Stimulated activated CD4-positive, alpha-beta T cell treated with anti-CD3 and anti-CD28 coated beads, Interleukin-1b, Interleukin-23, amount 100 ng/mL, for 24 hours (primary cell): ENCODE results near the gene INHBB.
"Not testable (repeated sequence)": the region's sequence is repeated elsewhere in the genome, so short reads cannot be mapped to it uniquely, and the experiment has no call there.

Experiments
- DNase-seq, 4 experiments: peaks; one replicate each; pipeline ENCODE4 v3.0.0-alpha.2; 2020; ENCODE audit warnings: low read depth in 4 of 4, low spot score in 1 of 4

The INHBB gene

DNA sequence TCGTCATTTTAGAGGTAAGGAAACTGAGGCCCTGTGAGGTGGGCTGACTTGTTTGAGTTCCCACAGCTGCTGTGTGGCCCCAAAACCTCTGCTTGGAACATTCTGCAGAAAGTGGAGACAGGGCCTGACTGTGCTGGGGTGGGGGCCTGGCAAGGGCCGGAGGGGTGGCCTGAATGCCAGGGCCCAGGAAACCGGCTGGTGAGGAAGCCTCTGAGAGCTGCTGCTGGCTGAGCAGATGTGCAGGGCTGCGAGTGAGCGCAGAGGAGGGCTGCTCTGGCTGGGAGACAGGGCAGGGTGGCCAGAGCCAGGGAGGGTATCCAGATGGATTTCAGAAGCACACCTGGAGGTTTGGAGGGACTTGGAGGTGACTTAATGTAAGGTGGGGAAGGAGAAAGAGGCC lies 29.9 kb upstream of the INHBB start:
- no peak for DNase-seq

DNA sequence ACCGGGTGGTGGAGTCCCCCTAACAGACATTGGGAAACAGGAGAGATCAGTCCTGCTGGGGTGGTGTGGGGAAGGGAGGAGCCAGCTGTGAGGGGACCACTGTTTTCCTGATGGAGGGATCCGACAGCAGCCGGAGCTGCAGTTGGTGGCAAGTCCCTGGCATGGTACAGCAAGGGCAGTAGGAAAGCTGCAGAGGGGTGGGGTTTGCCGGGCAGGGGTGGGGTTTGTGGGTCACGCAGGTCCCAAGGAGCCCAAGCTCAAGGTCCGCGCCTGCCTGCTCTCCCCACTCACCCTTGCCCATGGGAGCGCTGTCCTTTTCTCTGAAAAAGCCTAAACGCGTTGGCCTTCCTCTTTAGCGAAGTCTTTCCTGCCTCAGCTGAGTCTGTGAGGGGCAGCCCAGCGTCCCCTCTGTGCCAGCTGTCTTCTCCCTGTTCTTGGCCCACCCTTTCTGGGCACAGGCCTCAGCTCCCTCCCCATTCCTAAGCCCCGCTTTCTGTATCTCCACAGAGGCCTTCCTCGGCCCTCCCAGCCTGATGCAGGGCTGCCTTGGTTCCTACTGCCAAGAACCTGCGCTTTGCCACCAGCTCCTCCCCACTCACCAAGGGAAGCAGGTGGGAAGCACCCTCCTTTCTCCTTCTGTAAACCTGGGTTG lies 29.3 kb upstream of the INHBB start:
- no peak for DNase-seq

DNA sequence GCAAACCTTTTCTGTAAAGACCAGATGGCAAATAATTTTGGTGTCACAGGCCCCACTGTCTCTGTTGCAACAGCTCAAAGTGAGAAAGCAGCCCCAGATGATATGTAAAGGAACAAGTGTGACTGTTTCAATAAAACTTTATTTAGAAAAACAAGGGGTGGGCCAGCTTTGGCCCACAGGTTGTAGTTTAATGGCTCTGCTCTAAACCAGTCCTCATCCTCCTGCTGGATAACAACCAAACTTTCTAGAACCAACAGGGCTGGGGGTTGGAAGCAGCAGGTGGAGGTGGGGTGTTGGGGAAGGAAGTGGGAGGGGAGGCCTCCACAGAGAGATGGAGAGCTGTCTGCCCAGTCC lies 28.8 kb upstream of the INHBB start:
- no peak for DNase-seq

DNA sequence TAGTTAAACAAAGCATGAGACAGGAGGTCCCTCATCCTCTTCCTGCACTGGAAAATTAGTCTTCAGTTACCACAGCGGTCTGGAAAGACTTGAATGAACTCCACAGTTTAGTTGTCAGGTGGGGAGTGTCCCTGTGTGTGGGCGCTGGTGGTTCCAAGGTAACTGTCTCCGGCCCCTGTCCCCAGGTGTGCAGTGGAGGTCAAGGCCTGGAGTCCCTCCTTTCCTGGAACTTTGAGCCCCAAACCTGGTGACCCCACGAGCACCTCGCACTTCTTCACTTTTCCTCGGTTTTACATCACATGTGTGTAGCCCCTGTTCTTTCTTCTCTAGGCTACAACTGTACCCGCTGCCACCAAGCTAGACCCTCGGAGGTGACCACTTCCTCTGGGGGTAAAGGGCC lies 28.0 kb upstream of the INHBB start:
- DNase-seq: no peak

DNA sequence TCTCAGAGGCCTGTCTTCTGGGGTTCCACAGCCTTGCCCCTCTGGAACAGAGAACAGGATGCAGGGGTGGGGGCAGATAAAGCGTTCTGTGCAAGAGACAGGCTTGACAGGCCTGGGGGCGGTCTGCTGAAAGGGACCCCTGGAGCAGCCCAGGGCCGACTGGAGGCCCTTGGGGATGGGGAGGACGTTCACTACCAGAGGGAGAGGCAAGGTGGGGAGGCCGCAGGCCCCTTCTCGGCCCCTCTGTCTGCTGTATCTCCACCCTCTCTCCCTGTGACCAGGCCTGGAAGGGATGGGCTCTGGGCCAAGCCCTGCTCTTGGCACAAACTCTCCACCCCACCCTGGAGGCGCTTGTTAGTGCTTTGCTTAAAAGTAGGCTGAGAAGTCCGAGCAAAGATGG lies 27.3 kb upstream of the INHBB start:
- DNase-seq: no peak

DNA sequence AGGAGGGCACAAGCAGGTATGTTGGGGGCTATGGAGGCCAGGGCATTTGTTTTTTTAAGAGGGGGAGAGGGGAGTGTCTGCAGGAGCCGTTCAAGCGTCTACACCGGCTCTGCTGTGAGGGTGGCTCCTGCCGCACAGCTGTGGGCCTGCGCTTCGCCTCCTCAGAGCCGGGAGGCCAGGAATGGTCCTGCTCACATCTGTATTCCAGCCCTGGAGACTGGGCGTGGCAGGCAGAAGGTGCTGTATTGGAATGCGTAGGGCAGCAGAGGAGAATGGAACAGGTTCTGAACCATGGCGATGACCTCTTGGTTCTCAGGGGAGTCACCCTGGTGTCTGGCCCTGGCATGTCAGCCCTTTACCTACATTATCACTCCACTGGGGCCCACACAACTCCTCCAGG lies 26.8 kb upstream of the INHBB start:
- DNase-seq: no peak

DNA sequence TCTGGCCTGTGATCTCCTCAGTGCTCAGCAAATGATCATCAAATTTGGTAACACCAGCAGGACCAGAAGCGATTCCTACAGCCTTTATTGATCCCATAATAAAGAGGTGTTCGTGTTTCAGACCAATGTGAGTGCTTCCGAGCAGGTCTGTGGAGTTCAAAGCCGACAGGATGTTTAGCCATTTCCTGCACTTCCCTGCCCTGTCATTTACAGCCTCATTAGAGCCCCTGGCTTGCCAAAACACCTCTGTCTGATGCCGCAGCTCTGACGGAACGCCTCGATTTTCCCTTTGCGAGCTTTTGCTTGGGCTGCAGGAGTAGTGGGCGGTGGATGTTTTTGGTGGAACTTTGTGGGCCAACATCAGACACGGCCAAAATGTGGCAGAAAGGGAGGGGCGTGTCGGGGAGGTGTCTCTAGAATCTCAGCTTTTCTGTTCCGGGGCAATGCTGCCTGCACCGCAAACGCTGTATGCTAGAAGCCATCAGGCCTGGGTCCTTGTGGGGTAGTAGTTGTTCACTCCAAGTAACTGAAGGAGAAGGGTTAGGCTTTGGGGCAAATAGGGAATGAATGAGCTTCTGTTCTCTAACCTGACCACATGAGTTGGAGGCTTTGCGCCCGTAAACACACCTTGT lies 26.1 kb upstream of the INHBB start:
- no peak for DNase-seq

DNA sequence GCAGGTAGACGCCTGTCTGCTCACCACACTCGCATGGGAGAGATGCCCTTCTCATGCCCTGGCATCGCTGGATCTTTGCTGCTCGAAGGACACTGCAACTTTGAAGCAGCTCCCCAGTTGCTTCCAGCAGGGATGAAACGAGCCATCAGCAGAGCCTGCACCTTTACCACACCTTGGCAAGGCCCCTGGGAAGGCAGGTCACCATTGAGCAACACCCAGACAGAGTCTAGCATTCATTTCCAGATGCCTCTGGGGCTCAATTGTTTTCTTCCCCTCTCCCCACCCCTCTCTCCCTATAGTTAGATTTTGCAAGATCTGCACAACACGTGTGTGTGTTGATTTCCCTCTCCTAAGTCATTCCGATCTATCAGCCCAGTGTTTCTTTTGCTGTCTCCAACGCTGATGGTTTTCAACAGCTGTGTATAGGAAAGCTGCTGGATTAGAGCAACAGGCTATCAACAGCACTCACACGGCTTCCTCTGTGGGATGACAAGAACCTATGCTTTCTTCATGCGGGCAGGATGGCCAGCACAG lies 25.6 kb upstream of the INHBB start:
- no peak for DNase-seq

DNA sequence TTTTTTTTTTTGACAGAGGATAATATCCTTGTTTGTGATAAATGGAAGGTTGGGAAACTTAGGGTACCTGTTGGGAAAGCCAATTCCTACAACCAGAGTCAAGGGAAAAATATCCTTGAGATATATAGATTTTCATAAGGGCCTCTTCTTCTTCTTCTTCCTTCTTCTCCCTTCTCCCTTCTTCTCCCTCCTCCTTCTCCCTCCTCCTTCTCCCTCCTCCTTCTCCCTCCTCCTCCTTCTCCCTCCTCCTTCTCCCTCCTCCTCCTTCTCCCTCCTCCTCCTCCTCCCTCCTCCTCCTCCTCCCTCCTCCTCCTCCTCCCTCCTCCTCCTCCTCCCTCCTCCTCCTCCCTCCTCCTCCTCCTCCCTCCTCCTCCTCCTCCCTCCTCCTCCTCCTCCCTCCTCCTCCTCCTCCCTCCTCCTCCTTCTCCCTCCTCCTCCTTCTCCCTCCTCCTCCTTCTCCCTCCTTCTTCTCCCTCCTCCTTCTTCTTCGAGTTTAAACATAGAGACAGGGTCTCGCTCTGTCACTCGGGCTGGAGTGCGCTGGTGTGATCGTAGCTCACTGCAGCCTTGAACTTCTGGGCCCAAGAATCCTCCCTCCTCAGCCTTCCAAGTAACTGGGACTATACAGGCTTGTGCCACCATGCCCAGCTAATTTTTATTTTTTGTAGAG lies 24.9 kb upstream of the INHBB start:
- DNase-seq: not testable (repeated sequence)

DNA sequence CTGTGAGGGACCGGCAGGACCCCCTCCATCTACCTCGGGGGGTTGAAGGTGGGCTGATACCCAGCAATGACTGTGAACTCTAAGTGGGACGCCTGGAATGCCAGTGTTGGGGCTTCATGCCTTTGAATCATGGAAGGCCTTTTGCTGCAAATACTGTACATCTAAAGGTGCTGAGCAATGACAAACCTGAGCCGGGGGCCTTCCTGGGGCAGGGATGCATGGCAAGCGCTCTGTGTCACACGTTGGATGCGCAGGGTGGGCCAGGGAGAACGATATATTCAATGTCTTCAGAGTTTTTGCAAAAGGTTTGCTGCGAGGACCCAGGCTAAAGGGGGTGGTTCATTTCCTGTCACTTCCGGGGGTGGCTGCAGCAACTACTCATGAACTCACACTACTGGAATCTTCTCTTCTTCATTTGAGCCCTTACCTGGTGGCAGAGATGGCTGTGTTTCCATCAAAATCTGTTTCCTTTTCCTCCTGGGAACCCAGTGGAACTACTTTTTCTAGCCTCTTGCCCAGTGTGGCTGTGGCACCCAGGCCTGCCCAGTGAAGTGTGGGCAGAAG lies 24.1 kb upstream of the INHBB start:
- DNase-seq: no peak

DNA sequence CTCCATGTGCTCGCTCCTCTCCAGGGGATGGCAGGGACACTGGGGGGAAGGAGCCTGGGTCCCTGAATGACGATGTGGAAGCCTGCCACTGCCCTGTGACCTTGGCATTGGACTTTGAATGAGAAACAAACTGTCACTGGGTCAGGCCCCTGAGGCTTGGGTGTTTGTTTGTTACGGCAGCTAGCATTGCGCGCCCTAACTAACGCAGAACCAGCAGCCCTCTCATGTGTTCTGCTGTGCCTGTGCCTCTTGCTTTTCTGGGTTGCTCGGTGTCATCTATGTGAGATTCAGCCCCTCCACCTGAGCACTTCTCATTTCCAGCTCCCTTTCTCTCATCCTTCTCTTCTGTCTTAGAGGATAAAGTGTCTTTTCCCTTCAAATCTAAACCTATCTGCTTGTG lies 23.6 kb upstream of the INHBB start:
- no peak for DNase-seq

DNA sequence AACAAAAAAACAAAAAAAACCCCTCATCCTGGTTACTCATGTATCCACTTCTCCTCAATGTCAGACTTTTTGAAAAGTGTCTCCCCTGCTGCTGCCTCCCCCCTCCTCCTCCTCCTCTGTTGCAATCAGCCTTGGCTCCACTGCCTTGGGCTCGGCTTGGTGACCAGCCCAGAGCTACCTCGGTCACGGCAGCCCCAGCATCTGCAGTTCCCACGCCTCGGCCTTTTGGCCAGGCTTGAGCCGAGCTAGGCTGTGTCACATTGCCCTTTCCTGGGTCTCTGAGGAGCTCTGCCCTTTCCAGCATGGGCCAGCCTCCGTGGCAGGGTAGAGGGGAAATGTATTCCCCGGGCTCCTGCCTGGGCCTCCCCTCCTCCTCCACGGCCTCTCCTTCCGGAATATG lies 22.7 kb upstream of the INHBB start:
- no peak for DNase-seq

DNA sequence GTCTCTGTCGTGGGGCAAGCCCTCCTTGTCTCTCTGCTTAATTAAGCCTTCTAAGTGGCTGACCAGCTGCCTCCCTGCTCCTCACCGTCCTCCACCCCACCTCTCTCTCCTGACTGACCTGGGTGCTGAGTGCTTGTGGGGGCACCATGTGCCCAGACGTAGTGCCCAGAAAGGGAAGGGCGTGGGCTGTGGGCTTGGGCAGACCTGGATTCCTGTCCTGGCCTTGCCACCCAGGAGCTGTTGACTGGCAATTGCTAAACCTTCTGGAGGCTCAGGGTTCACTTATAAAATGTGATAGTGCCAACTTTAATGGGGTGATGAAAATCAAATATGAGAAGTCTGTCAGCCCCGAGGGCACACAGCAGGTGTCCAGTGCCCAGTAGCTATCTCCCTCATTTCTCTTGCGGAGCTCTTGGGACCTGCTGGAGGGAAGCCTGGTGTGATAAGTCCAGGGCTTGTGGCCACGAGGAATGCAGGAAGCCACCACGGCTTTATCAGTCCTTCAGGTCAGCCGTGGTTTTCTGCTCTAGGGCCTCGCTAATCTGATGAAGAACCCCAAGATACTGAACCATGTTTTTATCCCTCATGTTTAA lies 22.0 kb upstream of the INHBB start:
- no peak for DNase-seq

DNA sequence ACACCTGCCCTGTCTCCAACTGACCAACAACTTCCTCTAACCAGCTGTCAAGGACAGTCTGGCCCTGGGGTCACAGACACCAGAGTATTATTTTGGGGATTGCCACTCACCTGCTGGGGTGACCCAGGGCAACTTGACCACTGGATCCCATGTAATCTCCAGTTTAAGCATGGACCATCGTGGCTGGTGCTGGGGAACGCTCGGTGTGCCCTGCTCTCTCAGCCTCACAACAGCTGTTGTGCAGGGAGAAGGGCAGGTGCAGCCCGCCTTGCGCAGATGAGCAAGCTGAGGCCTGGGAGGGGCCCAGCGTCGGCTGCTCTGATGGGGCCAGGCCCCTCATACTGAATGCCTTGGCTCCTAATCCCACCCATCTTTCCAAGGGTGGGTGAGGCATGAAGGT lies 21.0 kb upstream of the INHBB start:
- DNase-seq: no peak

DNA sequence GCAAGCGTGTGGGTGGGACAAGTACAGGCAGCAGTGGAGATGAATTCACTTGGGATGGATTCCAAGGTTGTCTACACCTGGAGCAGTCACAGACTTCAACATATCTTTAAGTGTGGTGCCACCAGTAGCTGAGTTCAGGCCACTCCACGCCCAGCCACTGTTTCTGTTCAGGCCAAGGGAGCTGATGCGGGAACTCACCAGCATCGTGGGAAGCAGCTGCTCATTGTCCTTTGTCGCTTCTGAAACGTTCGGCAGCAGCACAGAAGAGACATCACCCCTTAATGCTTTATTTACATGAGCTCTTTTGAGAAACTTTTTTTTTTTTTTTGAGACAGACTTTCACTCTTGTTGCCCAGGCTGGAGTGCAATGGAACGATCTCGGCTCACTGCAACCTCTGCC lies 19.9 kb upstream of the INHBB start:
- no peak for DNase-seq

DNA sequence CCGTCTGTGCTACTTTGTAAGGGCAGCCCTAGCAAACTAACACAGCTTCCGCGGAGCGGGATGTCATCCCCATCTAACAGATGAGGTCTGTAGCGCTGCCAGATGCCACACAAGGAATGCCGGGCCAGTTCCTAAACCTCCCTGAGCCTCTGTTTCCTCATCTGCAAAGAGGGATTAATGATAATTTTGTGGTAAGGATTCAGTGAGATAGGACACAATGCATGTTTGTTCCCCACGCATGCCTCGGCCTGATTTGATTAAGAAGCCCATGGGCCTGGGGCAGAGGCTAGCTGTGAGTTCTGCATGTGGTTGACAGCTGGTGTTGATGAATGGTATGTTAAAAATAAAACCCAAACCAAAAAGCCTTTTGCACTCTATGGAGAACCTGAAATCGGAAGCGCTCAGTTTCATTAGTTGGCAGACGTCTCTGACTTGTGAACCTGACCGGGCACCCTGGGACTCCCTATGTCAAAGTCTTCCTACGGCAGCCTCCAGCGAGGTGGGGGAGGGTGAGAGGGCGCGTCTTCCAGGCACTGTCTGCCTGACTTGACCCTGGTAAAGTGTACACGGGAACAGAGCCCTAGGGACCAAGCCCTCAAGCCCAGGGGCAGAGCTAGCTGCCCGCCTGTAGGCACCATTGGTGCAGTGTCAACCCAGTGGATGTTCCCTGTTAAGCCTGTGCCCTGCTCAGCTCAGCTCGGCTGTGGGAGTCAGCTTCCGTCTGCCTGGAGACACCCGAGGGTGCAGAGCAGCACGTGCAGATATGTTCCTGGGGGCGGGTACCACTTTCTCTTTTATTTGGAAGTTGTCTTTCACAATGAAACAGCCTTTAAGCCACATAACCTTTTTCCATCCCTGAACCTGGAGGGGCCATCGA lies 14.8 kb upstream of the INHBB start:
- no peak for DNase-seq

DNA sequence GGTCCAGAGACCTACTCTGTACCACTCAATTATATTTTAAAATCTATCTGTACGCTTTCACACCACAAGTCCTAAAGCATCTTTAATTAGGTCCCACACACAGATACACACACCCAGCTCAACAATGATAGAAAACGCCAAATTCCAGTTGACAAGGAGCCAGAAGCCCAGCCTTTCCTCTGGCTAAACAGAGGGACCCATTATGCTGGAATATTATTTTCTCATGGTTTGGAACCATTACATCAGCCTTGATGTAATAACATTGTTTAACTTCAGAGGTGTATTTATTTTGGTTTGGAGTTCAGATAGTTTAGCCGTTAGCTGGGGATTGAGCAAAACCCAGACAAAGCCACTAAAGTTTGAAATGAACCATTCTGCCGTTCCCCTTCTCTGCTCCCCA lies 14.0 kb upstream of the INHBB start:
- DNase-seq: no peak

DNA sequence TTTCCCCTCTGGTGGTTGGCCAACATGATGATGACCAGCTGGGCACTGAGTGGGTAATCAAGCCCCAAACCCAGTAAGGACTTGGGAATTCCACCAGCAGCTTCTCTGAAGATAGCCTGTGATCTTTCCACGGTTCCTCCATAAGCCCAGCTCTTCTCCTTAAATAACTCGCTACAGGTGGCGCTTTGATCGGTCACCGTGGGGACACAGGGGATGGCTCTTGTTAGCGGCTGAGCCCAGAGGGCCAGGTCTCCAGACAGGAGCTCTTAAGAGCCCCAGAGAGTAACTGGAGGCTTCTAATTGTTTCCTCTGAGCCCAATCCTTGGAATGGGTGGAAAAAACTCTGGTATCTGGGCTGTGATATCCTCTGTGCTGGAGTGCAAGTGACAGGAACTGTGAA lies 13.6 kb upstream of the INHBB start:
- no peak for DNase-seq

DNA sequence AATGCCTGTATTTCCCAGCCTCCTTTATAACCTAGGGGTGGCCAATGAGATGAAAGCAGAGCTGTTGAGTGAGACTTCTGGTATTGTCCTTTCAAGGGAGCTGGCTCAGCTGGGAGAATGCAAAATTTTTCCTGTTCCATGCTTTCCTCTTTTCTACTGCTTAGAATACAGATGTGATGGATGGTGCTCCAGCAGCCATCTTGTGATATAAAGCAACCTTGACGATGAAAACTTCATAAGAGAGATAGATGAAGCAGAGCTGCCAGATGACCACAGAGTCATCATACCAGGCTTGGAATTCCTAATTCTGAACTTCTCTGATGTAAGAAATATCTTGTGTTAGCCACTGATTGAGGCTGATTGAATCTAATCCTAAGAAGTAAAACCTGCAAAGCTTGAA lies 11.9 kb upstream of the INHBB start:
- DNase-seq: no peak

DNA sequence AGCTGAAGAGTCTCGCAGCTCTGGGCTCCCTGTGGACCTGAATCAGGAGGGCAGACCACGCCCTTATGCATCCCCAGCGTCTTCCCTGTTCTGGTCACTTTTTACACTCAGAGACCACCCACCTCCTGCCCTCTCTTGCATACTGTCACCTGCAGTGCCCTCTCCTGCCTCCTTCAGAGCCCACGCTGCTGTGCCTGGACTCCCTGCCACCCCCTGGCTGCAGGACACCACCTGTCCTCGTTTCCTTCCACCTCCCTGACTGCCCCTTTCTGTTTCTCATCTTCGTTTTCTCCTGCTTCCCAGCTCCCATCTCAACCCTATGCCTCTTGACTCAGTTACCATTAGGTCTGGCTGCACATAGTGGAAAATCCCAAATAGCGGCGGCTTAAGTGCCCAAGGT lies 9.2 kb upstream of the INHBB start:
- no peak for DNase-seq

DNA sequence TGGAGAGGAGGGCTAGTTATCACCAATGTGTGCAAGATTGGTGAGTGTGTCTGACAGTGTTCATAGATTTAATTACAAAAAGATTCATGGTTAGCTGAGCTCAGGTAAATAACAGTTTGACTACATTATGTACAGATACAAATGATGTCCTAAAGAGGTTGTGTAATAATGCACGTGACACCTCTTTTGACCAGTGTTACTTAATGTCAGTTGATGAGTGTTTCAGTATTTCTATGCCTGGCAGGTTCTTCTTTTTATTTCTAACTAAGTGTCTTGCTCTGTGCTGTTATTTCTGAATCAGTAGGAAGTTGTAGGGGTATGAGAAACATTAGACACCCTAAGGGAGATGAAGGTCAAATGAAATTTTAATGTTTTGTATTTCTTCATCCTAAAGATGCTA lies 7.9 kb upstream of the INHBB start:
- DNase-seq: no peak
